T-helper 2 cell treated with Interferon-gamma antibody and Interleukin-4, amounts not matched to agents 5 μg/mL and 100 μg/mL, for 36 hours (primary cell): ENCODE data around the gene ZFP36L2.
A peak's percentile ranks its signal among the peaks of the same experiment; 100 is the strongest.

Experiments
- DNase-seq: peaks from one replicate; pipeline ENCODE4 v3.0.0; 2021; ENCODE audit warnings: low spot score
- H3K27ac Mint-ChIP-seq: one replicate; pipeline ENCODE4 v1.8.0; 2021; ENCODE audit warnings: mild to moderate bottlenecking, mixed read lengths
- H3K27me3 Mint-ChIP-seq: one replicate; pipeline ENCODE4 v1.8.0; 2021; ENCODE audit warnings: low read depth, mixed read lengths
- H3K36me3 Mint-ChIP-seq: one replicate; pipeline ENCODE4 v1.8.0; 2021; ENCODE audit warnings: low read depth, mixed read lengths
- H3K4me1 Mint-ChIP-seq: one replicate; pipeline ENCODE4 v1.8.0; 2021; ENCODE audit warnings: low read depth, mixed read lengths
- H3K4me3 Mint-ChIP-seq: one replicate; pipeline ENCODE4 v1.8.0; 2022; ENCODE audit warnings: mild to moderate bottlenecking, moderate library complexity, mixed read lengths
- H3K9me3 Mint-ChIP-seq: one replicate; pipeline ENCODE4 v1.8.0; 2021; ENCODE audit warnings: mixed read lengths

ZFP36L2 gene

GRCh38 chr2:43215673-43216255 is 10.6 kb downstream of the ZFP36L2 start:
- Mint-ChIP-seq H3K4me1 (peaks cover 36% of the 10 kb centered on the region), H3K9me3 (no peaks in the 10 kb centered on the region), H3K4me3 (no peak overlapping the region), H3K27ac (no peak overlapping the region), H3K27me3 (no peaks in the 10 kb centered on the region), H3K36me3 (peaks cover 6% of the 10 kb centered on the region)
- DNase-seq = no peak

- H3K4me3 Mint-ChIP-seq = no peak overlapping the region
- H3K4me1 Mint-ChIP-seq = peaks cover 31% of the 10 kb centered on the region
- no peaks in the 10 kb centered on the region for H3K27me3 Mint-ChIP-seq
- no peak overlapping the region for H3K27ac Mint-ChIP-seq
- H3K36me3 Mint-ChIP-seq = peaks cover 1% of the 10 kb centered on the region
- DNase-seq = no peak
- no peaks in the 10 kb centered on the region for H3K9me3 Mint-ChIP-seq
Measured at GRCh38 chr2:43214253-43214652, 12.2 kb downstream of the ZFP36L2 start.

DNA sequence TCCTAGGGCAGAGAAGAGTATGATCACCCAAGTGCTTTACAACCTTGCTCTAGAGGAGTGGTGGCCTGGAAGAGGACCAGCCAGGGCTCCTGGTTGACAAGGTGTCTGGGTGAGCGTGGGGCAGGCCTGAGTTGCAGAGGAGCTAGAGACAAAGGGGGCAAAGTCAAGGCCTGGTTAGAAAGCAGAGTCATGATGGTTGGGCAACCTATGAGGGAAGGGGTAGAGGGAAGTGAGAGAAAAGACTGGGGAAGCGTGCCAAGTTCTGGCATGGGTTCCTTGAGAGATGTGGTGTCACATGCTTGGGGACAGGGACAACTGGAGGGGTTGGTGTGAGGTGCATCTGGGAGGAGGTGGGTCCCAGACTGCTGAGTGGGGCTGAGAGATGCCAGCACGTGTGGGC is 13.5 kb downstream of the ZFP36L2 start:
- no peaks in the 10 kb centered on the region for H3K9me3 Mint-ChIP-seq
- H3K4me3 Mint-ChIP-seq = no peak overlapping the region
- H3K27ac Mint-ChIP-seq = peak overlapping the region; percentile 27
- H3K36me3 Mint-ChIP-seq = peaks cover 1% of the 10 kb centered on the region
- peaks cover 23% of the 10 kb centered on the region for H3K4me1 Mint-ChIP-seq
- no peak for DNase-seq
- H3K27me3 Mint-ChIP-seq = no peaks in the 10 kb centered on the region

GRCh38 chr2:43212216-43212835 is 14.1 kb downstream of the ZFP36L2 start:
- Mint-ChIP-seq H3K4me3 (no peak overlapping the region), H3K9me3 (no peaks in the 10 kb centered on the region), H3K36me3 (no peaks in the 10 kb centered on the region), H3K27me3 (no peaks in the 10 kb centered on the region), H3K4me1 (peaks cover 24% of the 10 kb centered on the region), H3K27ac (no peak overlapping the region)
- no peak for DNase-seq

DNA sequence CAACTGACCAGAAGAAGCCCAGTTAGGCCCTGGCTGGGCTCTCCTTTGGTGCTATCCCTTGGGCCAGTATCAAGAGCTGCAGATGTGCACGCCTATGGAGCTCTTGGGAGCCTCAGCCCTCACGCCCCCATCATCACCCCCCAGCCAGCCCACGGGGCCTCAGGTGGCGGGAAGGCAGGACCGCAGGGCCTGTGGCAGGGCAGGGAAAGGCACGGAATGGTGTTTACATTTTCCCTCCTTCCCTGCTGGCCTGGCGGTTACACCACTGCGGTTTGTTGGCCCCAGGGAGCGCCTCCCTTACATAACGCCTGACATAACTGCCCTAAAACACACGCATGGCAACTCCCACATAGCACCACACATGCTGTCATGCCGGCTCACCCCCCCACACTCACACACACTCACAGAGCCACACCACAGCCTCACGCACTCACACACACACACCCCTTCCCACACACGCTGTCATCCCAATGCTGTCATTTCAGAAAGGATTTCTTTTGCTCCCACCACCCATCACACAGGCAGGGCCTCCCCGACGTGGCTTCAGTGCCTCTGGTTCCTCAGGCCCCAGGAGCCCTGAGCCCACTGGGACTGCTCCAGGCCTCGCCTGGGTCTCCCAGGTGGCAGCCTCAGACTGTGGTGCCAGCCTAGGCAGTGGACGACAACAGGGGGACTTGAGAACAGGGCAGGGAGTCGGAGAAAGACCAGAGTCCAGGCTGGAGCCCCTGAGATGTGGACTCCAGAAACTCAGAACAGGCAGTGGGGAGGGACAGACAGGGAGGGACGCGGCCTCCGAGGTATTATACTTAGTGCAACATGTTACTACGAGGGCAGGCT is 15.7 kb downstream of the ZFP36L2 start:
- Mint-ChIP-seq H3K27me3 (no peaks in the 10 kb centered on the region), H3K4me3 (peak overlapping the region; percentile 8), H3K36me3 (no peaks in the 10 kb centered on the region), H3K9me3 (no peaks in the 10 kb centered on the region), H3K27ac (peak overlapping the region; percentile 38), H3K4me1 (peaks cover 24% of the 10 kb centered on the region)
- no peak for DNase-seq

- H3K4me3 Mint-ChIP-seq = no peak overlapping the region
- H3K27me3 Mint-ChIP-seq = no peaks in the 10 kb centered on the region
- no peaks in the 10 kb centered on the region for H3K36me3 Mint-ChIP-seq
- no peak for DNase-seq
- peaks cover 24% of the 10 kb centered on the region for H3K4me1 Mint-ChIP-seq
- peak overlapping the region; percentile 33 for H3K27ac Mint-ChIP-seq
- no peaks in the 10 kb centered on the region for H3K9me3 Mint-ChIP-seq
Measured at GRCh38 chr2:43210125-43210466, 16.3 kb downstream of the ZFP36L2 start.

DNA sequence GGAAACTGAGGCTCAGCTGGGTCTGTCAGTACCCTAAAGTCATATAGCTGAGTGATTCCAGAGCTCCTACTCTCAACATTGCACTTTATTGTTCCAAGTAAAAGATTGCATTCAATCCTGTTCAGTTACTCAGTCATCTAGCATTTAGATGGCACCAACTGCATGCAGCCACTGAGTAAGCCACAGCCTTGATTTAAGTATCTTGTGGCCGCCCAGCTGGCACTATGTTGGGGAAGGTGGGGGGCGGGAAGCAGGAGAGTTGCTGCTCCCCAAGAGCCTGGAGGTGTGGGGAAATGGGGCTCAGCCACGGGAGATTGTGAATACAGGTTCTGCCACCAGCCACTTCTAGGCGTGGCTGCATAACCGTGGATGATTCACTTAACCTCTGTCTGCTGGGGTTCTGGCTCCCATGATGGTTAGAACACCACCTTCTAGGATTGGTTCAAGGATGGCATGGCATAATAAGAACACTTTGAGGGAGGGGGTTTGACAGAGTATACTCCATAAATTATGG is 17.1 kb downstream of the ZFP36L2 start:
- Mint-ChIP-seq H3K9me3 (no peaks in the 10 kb centered on the region), H3K36me3 (no peaks in the 10 kb centered on the region), H3K4me1 (peaks cover 24% of the 10 kb centered on the region), H3K27ac (no peak overlapping the region), H3K4me3 (no peak overlapping the region), H3K27me3 (no peaks in the 10 kb centered on the region)
- no peak for DNase-seq

DNA sequence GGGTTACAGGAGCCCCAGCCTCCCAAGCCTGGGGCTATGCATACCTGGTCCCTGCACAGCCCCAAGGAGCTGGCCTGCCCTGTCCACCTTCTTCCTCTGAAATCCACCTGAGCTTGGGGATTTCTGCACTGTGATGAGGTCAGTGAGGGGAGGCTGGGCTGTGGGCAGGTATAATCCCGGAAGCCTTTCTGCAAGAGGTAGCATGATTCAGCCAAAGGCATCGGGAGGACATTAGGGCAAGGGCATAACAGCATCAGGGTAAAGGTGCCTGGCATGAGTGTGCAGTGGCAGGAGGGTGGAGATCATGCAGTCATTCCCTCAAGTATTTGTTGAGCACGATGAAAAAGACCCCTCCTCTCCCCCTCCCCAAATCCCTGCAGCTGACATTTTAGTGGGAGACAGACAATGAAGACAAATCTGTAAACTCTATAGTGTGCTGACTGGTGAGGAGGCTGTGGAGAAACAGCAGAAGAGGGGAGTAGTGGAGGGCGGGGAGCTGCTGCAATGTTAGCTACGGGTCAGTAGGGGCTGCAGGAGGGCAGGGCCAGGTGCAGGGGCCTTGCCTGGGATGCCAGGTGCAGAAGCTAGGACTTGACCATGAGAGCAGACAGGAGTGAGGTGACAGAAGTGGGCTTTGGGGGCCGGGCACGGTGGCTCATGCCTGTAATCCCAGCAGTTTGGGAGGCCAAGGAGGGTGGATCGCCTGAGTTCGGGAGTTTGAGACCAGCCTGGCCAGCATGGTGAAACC is 18.7 kb downstream of the ZFP36L2 start:
- Mint-ChIP-seq H3K4me3 (no peak overlapping the region), H3K9me3 (no peaks in the 10 kb centered on the region), H3K36me3 (no peaks in the 10 kb centered on the region), H3K27ac (peak overlapping the region; percentile 31), H3K4me1 (peaks cover 23% of the 10 kb centered on the region), H3K27me3 (no peaks in the 10 kb centered on the region)
- DNase-seq = no peak

GRCh38 chr2:43206602-43207001 is 19.8 kb downstream of the ZFP36L2 start:
- no peak for DNase-seq
- no peaks in the 10 kb centered on the region for H3K9me3 Mint-ChIP-seq
- H3K4me3 Mint-ChIP-seq = no peak overlapping the region
- H3K4me1 Mint-ChIP-seq = peaks cover 26% of the 10 kb centered on the region
- no peaks in the 10 kb centered on the region for H3K27me3 Mint-ChIP-seq
- no peaks in the 10 kb centered on the region for H3K36me3 Mint-ChIP-seq
- no peak overlapping the region for H3K27ac Mint-ChIP-seq

DNA sequence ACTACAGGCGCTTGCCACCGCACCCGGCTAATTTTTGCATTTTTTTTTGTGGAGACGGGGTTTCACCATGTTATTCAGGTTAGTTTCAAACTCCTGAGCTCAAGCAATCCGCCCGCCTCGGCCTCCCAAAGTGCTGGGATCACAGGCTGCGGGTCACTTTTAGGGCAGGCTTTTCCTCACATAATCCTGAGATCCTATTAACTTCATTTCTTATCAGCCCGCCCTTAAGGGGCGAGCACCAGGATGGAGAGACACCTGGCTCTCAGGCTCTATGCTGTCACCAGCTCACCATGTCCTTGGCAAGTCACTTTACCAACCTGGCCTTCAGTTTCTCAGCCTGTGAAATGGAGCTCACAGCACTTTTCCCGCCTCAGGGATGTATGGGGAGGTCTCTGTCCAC is 23.0 kb downstream of the ZFP36L2 start:
- no peaks in the 10 kb centered on the region for H3K9me3 Mint-ChIP-seq
- H3K27ac Mint-ChIP-seq = no peak overlapping the region
- no peaks in the 10 kb centered on the region for H3K36me3 Mint-ChIP-seq
- no peak for DNase-seq
- H3K4me3 Mint-ChIP-seq = no peak overlapping the region
- no peaks in the 10 kb centered on the region for H3K27me3 Mint-ChIP-seq
- peaks cover 20% of the 10 kb centered on the region for H3K4me1 Mint-ChIP-seq

DNA sequence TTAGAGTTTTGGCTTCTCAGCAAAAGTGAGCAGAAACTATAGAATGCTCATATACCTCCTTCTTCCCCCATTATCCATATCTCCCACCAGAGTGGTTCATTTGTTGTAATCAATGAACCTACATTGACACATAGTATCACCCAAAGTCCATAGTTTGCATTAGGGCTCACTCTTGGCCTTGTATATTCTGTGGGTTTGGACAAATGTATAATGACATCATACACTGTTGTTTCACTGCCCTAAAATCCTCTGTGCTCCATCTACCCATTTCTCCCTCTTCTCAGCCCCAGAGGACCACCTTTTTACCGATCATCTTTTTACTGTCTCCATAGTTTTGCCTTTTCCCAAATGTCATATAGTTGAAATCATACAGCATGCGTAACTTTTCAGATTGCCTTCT is 24.1 kb downstream of the ZFP36L2 start:
- DNase-seq = no peak
- peaks cover 17% of the 10 kb centered on the region for H3K4me1 Mint-ChIP-seq
- no peaks in the 10 kb centered on the region for H3K27me3 Mint-ChIP-seq
- H3K9me3 Mint-ChIP-seq = no peaks in the 10 kb centered on the region
- H3K27ac Mint-ChIP-seq = peak overlapping the region; percentile 9
- H3K36me3 Mint-ChIP-seq = no peaks in the 10 kb centered on the region
- no peak overlapping the region for H3K4me3 Mint-ChIP-seq

GRCh38 chr2:43201497-43201896 is 24.9 kb downstream of the ZFP36L2 start:
- peaks cover 2% of the 10 kb centered on the region for H3K36me3 Mint-ChIP-seq
- H3K4me1 Mint-ChIP-seq = peaks cover 24% of the 10 kb centered on the region
- no peaks in the 10 kb centered on the region for H3K27me3 Mint-ChIP-seq
- DNase-seq = no peak
- no peak overlapping the region for H3K4me3 Mint-ChIP-seq
- no peaks in the 10 kb centered on the region for H3K9me3 Mint-ChIP-seq
- H3K27ac Mint-ChIP-seq = peak overlapping the region; percentile 68

DNA sequence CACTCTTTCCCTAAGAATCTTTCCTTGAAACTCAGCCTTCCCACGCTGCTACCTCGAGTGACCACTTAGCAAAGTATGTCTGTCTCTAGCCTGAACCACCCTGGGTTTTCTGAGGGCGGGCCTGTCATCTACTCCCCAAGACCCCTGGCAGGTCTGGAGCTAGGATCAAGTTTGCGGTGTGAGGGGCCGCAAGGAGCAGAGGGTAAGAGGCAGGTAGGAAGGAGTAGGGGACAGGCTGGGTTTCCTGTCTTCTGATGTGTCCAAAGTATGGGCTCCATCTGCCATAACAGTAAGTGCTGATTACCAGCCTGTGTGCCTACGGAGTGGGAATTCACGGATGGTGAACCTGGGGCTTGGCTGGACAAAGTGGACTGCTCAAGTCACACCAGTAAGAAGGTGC is 25.4 kb downstream of the ZFP36L2 start:
- H3K36me3 Mint-ChIP-seq = peaks cover 3% of the 10 kb centered on the region
- H3K9me3 Mint-ChIP-seq = no peaks in the 10 kb centered on the region
- H3K27ac Mint-ChIP-seq = peak overlapping the region; percentile 68
- no peak overlapping the region for H3K4me3 Mint-ChIP-seq
- H3K4me1 Mint-ChIP-seq = peaks cover 25% of the 10 kb centered on the region
- no peaks in the 10 kb centered on the region for H3K27me3 Mint-ChIP-seq
- no peak for DNase-seq
